Peyer's patch (tissue), 4 donors: ENCODE results near the gene NUDT12.

Source experiments
- POLR2A ChIP-seq, 2 donors: fragments of 450-650 bp; IDR thresholded peaks; one replicate each; pipeline ENCODE4 v1.5.1; 2017; ENCODE audit warnings: antibody characterized with exemption in 2 of 2, mild to moderate bottlenecking in 2 of 2, moderate library complexity in 2 of 2
- TF ChIP-seq, protein P1 (sequence below), 6 experiments: fragments of 450-650 bp in 4 of 6; fragments of 200-600 bp in 2 of 6; sonication (generic) in 1 of 6; IDR thresholded peaks; one replicate each; pipeline ENCODE4 v1.5.1; 2017 to 2019; ENCODE audit warnings: antibody characterized with exemption in 6 of 6, mild to moderate bottlenecking in 3 of 6, moderate library complexity in 1 of 6

DNA sequence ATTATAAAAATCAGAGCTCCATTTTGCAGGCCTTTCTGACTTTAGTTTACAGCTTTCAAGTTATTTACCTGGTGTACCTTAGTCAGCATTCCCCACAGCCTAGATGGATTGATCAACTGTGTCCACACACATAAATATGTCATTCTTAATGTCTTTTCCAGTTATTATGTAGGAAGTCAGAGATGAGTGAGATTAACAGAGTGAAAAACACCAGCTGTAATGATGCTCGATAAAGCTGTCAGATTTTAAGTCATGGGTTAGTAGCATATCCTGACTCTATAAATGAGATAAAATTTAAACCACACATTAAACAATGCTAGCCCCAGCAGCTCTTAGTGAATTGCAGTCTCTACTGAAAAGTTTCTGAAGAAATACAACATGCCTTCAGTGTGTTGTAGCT, 48.9 kb downstream of the NUDT12 start:
- TF ChIP-seq, protein P1, sequence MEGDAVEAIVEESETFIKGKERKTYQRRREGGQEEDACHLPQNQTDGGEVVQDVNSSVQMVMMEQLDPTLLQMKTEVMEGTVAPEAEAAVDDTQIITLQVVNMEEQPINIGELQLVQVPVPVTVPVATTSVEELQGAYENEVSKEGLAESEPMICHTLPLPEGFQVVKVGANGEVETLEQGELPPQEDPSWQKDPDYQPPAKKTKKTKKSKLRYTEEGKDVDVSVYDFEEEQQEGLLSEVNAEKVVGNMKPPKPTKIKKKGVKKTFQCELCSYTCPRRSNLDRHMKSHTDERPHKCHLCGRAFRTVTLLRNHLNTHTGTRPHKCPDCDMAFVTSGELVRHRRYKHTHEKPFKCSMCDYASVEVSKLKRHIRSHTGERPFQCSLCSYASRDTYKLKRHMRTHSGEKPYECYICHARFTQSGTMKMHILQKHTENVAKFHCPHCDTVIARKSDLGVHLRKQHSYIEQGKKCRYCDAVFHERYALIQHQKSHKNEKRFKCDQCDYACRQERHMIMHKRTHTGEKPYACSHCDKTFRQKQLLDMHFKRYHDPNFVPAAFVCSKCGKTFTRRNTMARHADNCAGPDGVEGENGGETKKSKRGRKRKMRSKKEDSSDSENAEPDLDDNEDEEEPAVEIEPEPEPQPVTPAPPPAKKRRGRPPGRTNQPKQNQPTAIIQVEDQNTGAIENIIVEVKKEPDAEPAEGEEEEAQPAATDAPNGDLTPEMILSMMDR (IDR thresholded peaks at IDR 0.05) = no peak
- TF ChIP-seq POLR2A (IDR thresholded peaks at IDR 0.05) = no peak
